H1 (cell line): ENCODE measurements around the gene ITGA8. TPM values are rescaled to one million over a fixed set of nuclear protein-coding genes. Genes with fewer than 3 reads are reported as not detected.

Experiments used
- CTCF ChIA-PET: fragments of 300-600 bp; sonication (Branson Sonifier 250); formaldehyde crosslinking; loops from one replicate; lab custom pipeline; 2021; ENCODE audit not compliant: partially characterized antibody; lab: Charles Lee
- POLR2A ChIA-PET: fragments of 300-600 bp; sonication (Branson Sonifier 250); formaldehyde crosslinking; loops from one replicate; lab custom pipeline; 2021; ENCODE audit warnings: inconsistent platforms; ENCODE audit not compliant: partially characterized antibody; lab: Charles Lee
- DNase-seq, 2 experiments: peaks; one replicate each; pipeline versions ENCODE4 v3.0.0 to v3.0.0-alpha.2; 2010 to 2022; ENCODE audit warnings: low spot score in 2 of 2, low read depth in 1 of 2, mixed read lengths in 1 of 2
- FAIRE-seq: peaks from 2 replicates; lab custom pipeline; 2011; peaks lifted over from hg19 to GRCh38; lab: Jason Lieb, UNC
- H2AFZ ChIP-seq: 2 replicates; pipeline ENCODE4 v1.8.1; 2012; ENCODE audit warnings: low read length, inconsistent platforms
- H2AK5ac ChIP-seq: 2 replicates; pipeline ENCODE4 v1.6.1; 2013; ENCODE audit warnings: low read depth, low read length
- H2BK120ac ChIP-seq: replicated peaks from 2 replicates; pipeline ENCODE3; 2013; ENCODE audit warnings: low read depth, low read length, inconsistent platforms
- H2BK12ac ChIP-seq: 2 replicates; pipeline ENCODE4 v1.6.1; 2013; ENCODE audit warnings: low read depth, low read length
- H2BK15ac ChIP-seq: 2 replicates; pipeline ENCODE4 v1.6.1; 2013; ENCODE audit warnings: low read length
- H2BK20ac ChIP-seq: 2 replicates; pipeline ENCODE4 v1.6.1; 2013; ENCODE audit warnings: low read length
- H2BK5ac ChIP-seq: 2 replicates; pipeline ENCODE4 v1.6.1; 2013; ENCODE audit warnings: low read depth, low read length
- H3K14ac ChIP-seq: 2 replicates; pipeline ENCODE4 v1.6.1; 2013; ENCODE audit warnings: inconsistent platforms; ENCODE audit not compliant: insufficient read length
- H3K18ac ChIP-seq: 2 replicates; pipeline ENCODE4 v1.6.1; 2013; ENCODE audit warnings: low read length; ENCODE audit errors: extremely low read depth
- H3K23ac ChIP-seq: 2 replicates; pipeline ENCODE4 v1.6.1; 2013; ENCODE audit warnings: inconsistent platforms; ENCODE audit not compliant: insufficient read length
- H3K23me2 ChIP-seq: 2 replicates; pipeline ENCODE4 v1.6.1; 2013; ENCODE audit warnings: low read depth, low read length
- H3K27ac ChIP-seq: 2 replicates; pipeline ENCODE4 v1.6.1; 2011; ENCODE audit warnings: low read depth, low read length, inconsistent platforms
- H3K27me3 ChIP-seq, 4 experiments: replicated peaks in 1 of 4; 1 replicate in 1 of 4; 2 replicates in 3 of 4; pipeline versions ENCODE4 v1.6.1 to v1.8.1; 2011 to 2013; ENCODE audit warnings: low read length in 3 of 4, mild to moderate bottlenecking in 3 of 4, inconsistent platforms in 2 of 4, mixed read lengths in 2 of 4, moderate library complexity in 1 of 4; ENCODE audit not compliant: control insufficient read depth in 3 of 4, insufficient read depth in 3 of 4; ENCODE audit errors: extremely low read depth in 1 of 4
- H3K36me3 ChIP-seq, 4 experiments: 2 replicates each; pipeline versions ENCODE4 v1.6.1 to v1.8.1; 2011 to 2013; ENCODE audit warnings: mild to moderate bottlenecking in 4 of 4, low read length in 3 of 4, moderate library complexity in 2 of 4, control low read depth in 1 of 4, inconsistent platforms in 1 of 4; ENCODE audit not compliant: insufficient read depth in 4 of 4, control insufficient read depth in 2 of 4
- H3K4ac ChIP-seq: replicated peaks from 2 replicates; pipeline ENCODE3; 2013; ENCODE audit warnings: low read length, low read depth, mixed read lengths, inconsistent platforms; ENCODE audit not compliant: insufficient read length
- H3K4me1 ChIP-seq, 4 experiments: replicated peaks in 1 of 4; 1 replicate in 1 of 4; 2 replicates in 3 of 4; pipeline versions ENCODE4 v1.6.1 to v1.8.1; 2011 to 2013; ENCODE audit warnings: low read length in 3 of 4, inconsistent platforms in 2 of 4, mixed read lengths in 1 of 4; ENCODE audit not compliant: insufficient read depth in 4 of 4, control insufficient read depth in 3 of 4
- H3K4me2 ChIP-seq, 2 experiments: 2 replicates each; pipeline versions ENCODE4 v1.6.1 to v1.8.1; 2011 to 2013; ENCODE audit warnings: low read depth in 2 of 2, low read length in 2 of 2, control low read depth in 1 of 2, inconsistent platforms in 1 of 2, mild to moderate bottlenecking in 1 of 2; ENCODE audit not compliant: insufficient read depth in 1 of 2
- H3K4me3 ChIP-seq, 4 experiments: fragments of 200-600, 300-600 bp in 1 of 4; sonication (generic), shearing (Covaris generic), sonication (Bioruptor Twin) in 1 of 4; 2 replicates each; pipeline versions ENCODE4 v1.5.1 to v1.8.1; 2011 to 2016; ENCODE audit warnings: low read length in 4 of 4, low read depth in 3 of 4, control low read depth in 2 of 4, inconsistent platforms in 2 of 4, mild to moderate bottlenecking in 2 of 4, mixed read lengths in 1 of 4, moderate library complexity in 1 of 4; ENCODE audit not compliant: insufficient read depth in 2 of 4; ENCODE audit errors: extremely low read depth in 1 of 4
- H3K56ac ChIP-seq: replicated peaks from 2 replicates; pipeline ENCODE3; 2013; ENCODE audit warnings: low read depth, mild to moderate bottlenecking, mixed read lengths, low read length, inconsistent platforms; ENCODE audit not compliant: insufficient read length
- H3K79me1 ChIP-seq: 2 replicates; pipeline ENCODE4 v1.6.1; 2013; ENCODE audit warnings: low read depth, low read length, control low read depth
- H3K79me2 ChIP-seq, 2 experiments: 2 replicates each; pipeline versions ENCODE4 v1.6.1 to v1.8.1; 2012 to 2013; ENCODE audit warnings: low read length in 2 of 2, mild to moderate bottlenecking in 2 of 2, inconsistent platforms in 1 of 2; ENCODE audit not compliant: insufficient read depth in 2 of 2, control insufficient read depth in 1 of 2
- H3K9ac ChIP-seq, 4 experiments: replicated peaks in 1 of 4; 1 replicate in 1 of 4; 2 replicates in 3 of 4; pipeline versions ENCODE4 v1.6.1 to v1.8.1; 2011 to 2013; ENCODE audit warnings: low read depth in 3 of 4, low read length in 3 of 4, control low read depth in 2 of 4, mild to moderate bottlenecking in 2 of 4, moderate library complexity in 2 of 4, inconsistent platforms in 1 of 4; ENCODE audit errors: extremely low read depth in 1 of 4
- H3K9me3 ChIP-seq, 2 experiments: 2 replicates each; pipeline versions ENCODE4 v1.6.1 to v1.8.1; 2012 to 2013; ENCODE audit warnings: mild to moderate bottlenecking in 2 of 2, moderate library complexity in 2 of 2, control low read depth in 1 of 2, inconsistent platforms in 1 of 2, low read depth in 1 of 2, low read length in 1 of 2, mixed read lengths in 1 of 2; ENCODE audit not compliant: insufficient read depth in 2 of 2
- H4K20me1 ChIP-seq, 2 experiments: replicated peaks in 1 of 2; 2 replicates each; pipeline versions ENCODE3 to v1.8.1; 2011 to 2013; ENCODE audit warnings: inconsistent platforms in 2 of 2, low read length in 2 of 2, mild to moderate bottlenecking in 1 of 2; ENCODE audit not compliant: insufficient read depth in 2 of 2, control insufficient read depth in 1 of 2
- H4K5ac ChIP-seq: 2 replicates; pipeline ENCODE4 v1.6.1; 2013; ENCODE audit warnings: low read length, low read depth, mixed read lengths, inconsistent platforms; ENCODE audit not compliant: insufficient read length
- H4K8ac ChIP-seq: 2 replicates; pipeline ENCODE4 v1.8.0; 2013; ENCODE audit warnings: mild to moderate bottlenecking, moderate library complexity, low read length, inconsistent platforms; ENCODE audit not compliant: insufficient read depth; ENCODE audit errors: extremely low read depth
- H4K91ac ChIP-seq: replicated peaks from 2 replicates; pipeline ENCODE3; 2013; ENCODE audit warnings: low read length, mixed read lengths, inconsistent platforms; ENCODE audit not compliant: insufficient read length
- BRCA1 ChIP-seq: IDR thresholded peaks from 2 replicates; pipeline ENCODE4 v1.6.1; 2012; ENCODE audit warnings: low read depth, low read length, improper control_type of control experiment
- CHD1 ChIP-seq: IDR thresholded peaks from 2 replicates; pipeline ENCODE4 v1.6.1; 2012; ENCODE audit warnings: low read depth, low read length, improper control_type of control experiment
- CHD2 ChIP-seq: IDR thresholded peaks from 2 replicates; pipeline ENCODE4 v1.6.1; 2012; ENCODE audit warnings: low read length, improper control_type of control experiment
- EGR1 ChIP-seq: IDR thresholded peaks from 2 replicates; pipeline ENCODE4 v1.6.1; 2011; ENCODE audit warnings: low read depth, low read length, borderline replicate concordance
- JUN ChIP-seq: IDR thresholded peaks from 2 replicates; pipeline ENCODE4 v1.6.1; 2011; ENCODE audit warnings: low read depth, mild to moderate bottlenecking, improper control_type of control experiment, low read length
- JUND ChIP-seq: IDR thresholded peaks from 2 replicates; pipeline ENCODE4 v1.6.1; 2011; ENCODE audit warnings: mild to moderate bottlenecking, improper control_type of control experiment, low read length
- KDM1A ChIP-seq: fragments of 200-600, 300-600 bp; sonication (generic); IDR thresholded peaks from 2 replicates; pipeline ENCODE4 v1.7.1; 2016; ENCODE audit warnings: mild to moderate bottlenecking, low read length, borderline replicate concordance
- KDM4A ChIP-seq: IDR thresholded peaks from one replicate; pipeline ENCODE4 v1.7.1; 2012; ENCODE audit warnings: low read depth, mild to moderate bottlenecking, moderate library complexity, low read length, inconsistent platforms; ENCODE audit not compliant: severe bottlenecking
- KDM5A ChIP-seq: fragments of 200-600 bp; IDR thresholded peaks from 2 replicates; pipeline ENCODE4 v1.7.1; 2012; ENCODE audit warnings: mild to moderate bottlenecking, low read length, inconsistent platforms, mixed read lengths
- POLR2AphosphoS5 ChIP-seq: IDR thresholded peaks from 2 replicates; pipeline ENCODE4 v1.6.1; 2011; ENCODE audit warnings: low read depth, low read length
- RXRA ChIP-seq: IDR thresholded peaks from 2 replicates; pipeline ENCODE4 v1.6.1; 2011; ENCODE audit warnings: low read depth, mild to moderate bottlenecking, low read length, moderate library complexity; ENCODE audit not compliant: insufficient read depth
- SP2 ChIP-seq: IDR thresholded peaks from 2 replicates; pipeline ENCODE4 v1.6.1; 2012; ENCODE audit warnings: mild to moderate bottlenecking, low read length, inconsistent platforms
- TBP ChIP-seq: IDR thresholded peaks from 2 replicates; pipeline ENCODE4 v1.6.1; 2011; ENCODE audit warnings: low read depth, low read length, improper control_type of control experiment
- ZNF274 ChIP-seq: IDR thresholded peaks from 2 replicates; pipeline ENCODE4 v1.7.0; 2012; ENCODE audit warnings: low read length, borderline replicate concordance; ENCODE audit errors: extremely low read depth
- polyA plus RNA-seq, 7 experiments: library from polyadenylated mRNA; depleted of rRNA in 3 of 7; stranded (reverse) in 5 of 7; unstranded in 2 of 7; fragments of >200 nt in 5 of 7; fragments of 200-250 nt in 2 of 7; gene quantifications; 1 replicate in 5 of 7; 2 replicates in 1 of 7; 4 replicates in 1 of 7; pipeline versions ENCODE4 v1.2.1 to v1.2.3, GENCODE V29; 2011 to 2013; ENCODE audit warnings: missing spikeins in 2 of 7, mixed read lengths in 2 of 7
- total RNA-seq: library from RNA; stranded (reverse); fragmentation: NEBNext Ultra II Directional; extraction: Animal tissue kit (Norgen Biotek cat#: 25700); gene quantifications from 2 replicates; pipeline ENCODE4 v1.2.1, GENCODE V29; 2021

ITGA8 gene
- total and polyA plus RNA-seq, 2 of the 8 experiments (the other 6 are each of a cell fraction or from before 2014, with no cell fraction given), result not detected

GRCh38 chr10:15760681-15761080, 41.0 kb upstream of the ITGA8 start (continued):
- no peak for TF ChIP-seq BRCA1
- no peak for TF ChIP-seq KDM5A

GRCh38 chr10:15759265-15759664, 39.5 kb upstream of the ITGA8 start:
- Histone ChIP-seq H2AK5ac (no peak overlapping the region), H3K4ac (no peak overlapping the region), H3K79me1 (no peaks in the 10 kb centered on the region), H2BK120ac (no peak overlapping the region), H2BK20ac (no peak overlapping the region), H3K9me3 (no peaks in the 10 kb centered on the region), H3K23me2 (no peaks in the 10 kb centered on the region), H3K4me2 (no peak overlapping the region), H3K56ac (no peak overlapping the region), H4K91ac (no peak overlapping the region), H3K9ac (no peak overlapping the region), H3K27me3 (no peaks in the 10 kb centered on the region), H3K4me3 (no peak overlapping the region), H2BK15ac (no peak overlapping the region), H4K20me1 (no peaks in the 10 kb centered on the region), H2AFZ (no peak overlapping the region), H3K79me2 (no peaks in the 10 kb centered on the region), H3K4me1 (no peaks in the 10 kb centered on the region), H3K14ac (no peak overlapping the region), H2BK12ac (no peak overlapping the region), H4K8ac (no peak overlapping the region), H3K27ac (no peak overlapping the region), H3K23ac (no peak overlapping the region), H2BK5ac (no peak overlapping the region), H3K36me3 (no peaks in the 10 kb centered on the region), H4K5ac (no peak overlapping the region), H3K18ac (no peak overlapping the region)
- ChIA-PET POLR2A (no interaction called here), CTCF (no interaction called here)
- TF ChIP-seq JUND (no peak), JUN (no peak), RXRA (no peak), CHD1 (no peak), KDM5A (no peak), CHD2 (no peak), KDM4A (no peak), ZNF274 (no peak), KDM1A (no peak), POLR2AphosphoS5 (no peak), EGR1 (no peak), SP2 (no peak), TBP (no peak)
- DNase-seq (no peak), FAIRE-seq (no peak)
